Ovary (tissue), 3 donors: Measurements from ENCODE around the gene SIK3.

ENCODE experiments used
- EP300 ChIP-seq: sonication (generic); formaldehyde crosslinking; IDR thresholded peaks from one replicate; pipeline ENCODE4 v1.6.1; 2017; ENCODE audit warnings: antibody characterized with exemption
- POLR2A ChIP-seq: fragments of 450-650 bp; IDR thresholded peaks from one replicate; pipeline ENCODE4 v1.6.1; 2017; ENCODE audit warnings: antibody characterized with exemption, mild to moderate bottlenecking, moderate library complexity
- TF ChIP-seq, protein P1 (sequence below), 3 donors: fragments of 450-650 bp in 2 of 3; fragments of 200-600 bp in 1 of 3; IDR thresholded peaks; one replicate each; pipeline versions ENCODE4 v1.5.1 to v1.8.0; 2016 to 2022; ENCODE audit warnings: antibody characterized with exemption in 3 of 3, mild to moderate bottlenecking in 1 of 3
- donor health status: DM: no; HTN: no; CAD: no.

- TF ChIP-seq, protein P1, sequence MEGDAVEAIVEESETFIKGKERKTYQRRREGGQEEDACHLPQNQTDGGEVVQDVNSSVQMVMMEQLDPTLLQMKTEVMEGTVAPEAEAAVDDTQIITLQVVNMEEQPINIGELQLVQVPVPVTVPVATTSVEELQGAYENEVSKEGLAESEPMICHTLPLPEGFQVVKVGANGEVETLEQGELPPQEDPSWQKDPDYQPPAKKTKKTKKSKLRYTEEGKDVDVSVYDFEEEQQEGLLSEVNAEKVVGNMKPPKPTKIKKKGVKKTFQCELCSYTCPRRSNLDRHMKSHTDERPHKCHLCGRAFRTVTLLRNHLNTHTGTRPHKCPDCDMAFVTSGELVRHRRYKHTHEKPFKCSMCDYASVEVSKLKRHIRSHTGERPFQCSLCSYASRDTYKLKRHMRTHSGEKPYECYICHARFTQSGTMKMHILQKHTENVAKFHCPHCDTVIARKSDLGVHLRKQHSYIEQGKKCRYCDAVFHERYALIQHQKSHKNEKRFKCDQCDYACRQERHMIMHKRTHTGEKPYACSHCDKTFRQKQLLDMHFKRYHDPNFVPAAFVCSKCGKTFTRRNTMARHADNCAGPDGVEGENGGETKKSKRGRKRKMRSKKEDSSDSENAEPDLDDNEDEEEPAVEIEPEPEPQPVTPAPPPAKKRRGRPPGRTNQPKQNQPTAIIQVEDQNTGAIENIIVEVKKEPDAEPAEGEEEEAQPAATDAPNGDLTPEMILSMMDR (IDR thresholded peaks at IDR 0.05): no peak
- TF ChIP-seq EP300 (no peak), POLR2A (no peak)
These were observed 26.9 kb downstream of the SIK3 start for GRCh38 chr11:117071344-117071787.
